Smooth muscle cell (in vitro differentiated cells): ENCODE data around the gene SGSM1. TPM values are rescaled to one million over a fixed set of nuclear protein-coding genes. Genes with fewer than 3 reads are reported as not detected.

Experiments used
- DNase-seq: peaks from one replicate; lab custom pipeline; 2025; ENCODE audit not compliant: unreplicated experiment; lab: John Stamatoyannopoulos, UW
- H2AFZ ChIP-seq: fragments of 200-600 bp; sonication (generic); 2 replicates; pipeline ENCODE4 v1.6.0; 2016; ENCODE audit warnings: antibody characterized with exemption, low read depth, mild to moderate bottlenecking
- H3F3A ChIP-seq: fragments of 200-600 bp; sonication (generic); 2 replicates; pipeline ENCODE4 v1.6.0; 2017; ENCODE audit warnings: antibody characterized with exemption, low read depth
- H3K27ac ChIP-seq: fragments of 200-600 bp; sonication (generic); 2 replicates; pipeline ENCODE4 v1.5.1; 2016; ENCODE audit warnings: low read depth, mild to moderate bottlenecking
- H3K27me3 ChIP-seq: fragments of 200-600 bp; sonication (generic); 2 replicates; pipeline ENCODE4 v1.6.1; 2016; ENCODE audit warnings: low read depth, mild to moderate bottlenecking
- H3K36me3 ChIP-seq: fragments of 200-600 bp; sonication (generic); 2 replicates; pipeline ENCODE4 v1.5.1; 2016; ENCODE audit warnings: low read depth
- H3K4me1 ChIP-seq: fragments of 200-600 bp; sonication (generic); 2 replicates; pipeline ENCODE4 v1.5.1; 2016; ENCODE audit warnings: low read depth
- H3K4me2 ChIP-seq: fragments of 200-600 bp; sonication (generic); 2 replicates; pipeline ENCODE4 v1.6.0; 2016; ENCODE audit warnings: mild to moderate bottlenecking
- H3K4me3 ChIP-seq: fragments of 200-600 bp; sonication (generic); 2 replicates; pipeline ENCODE4 v1.5.1; 2016; ENCODE audit warnings: mild to moderate bottlenecking
- H3K79me2 ChIP-seq: fragments of 200-600 bp; sonication (generic); 2 replicates; pipeline ENCODE4 v1.6.0; 2016; ENCODE audit warnings: low read depth, mild to moderate bottlenecking
- H3K9ac ChIP-seq: fragments of 200-600 bp; sonication (generic); 2 replicates; pipeline ENCODE4 v1.6.0; 2016; ENCODE audit warnings: low read depth
- H3K9me3 ChIP-seq: fragments of 200-600 bp; sonication (generic); replicated peaks from 2 replicates; pipeline ENCODE4 v1.5.1; 2016; ENCODE audit warnings: low read depth
- H4K20me1 ChIP-seq: fragments of 200-600 bp; sonication (generic); 2 replicates; pipeline ENCODE4 v1.6.0; 2016; ENCODE audit warnings: low read depth
- CTCF ChIP-seq: fragments of 200-600 bp; sonication (generic); IDR thresholded peaks from 2 replicates; pipeline ENCODE4 v1.5.1; 2017; ENCODE audit warnings: borderline replicate concordance, mild to moderate bottlenecking, antibody characterized with exemption; ENCODE audit not compliant: insufficient read depth, poor library complexity, severe bottlenecking
- WGBS: methylation state at CpG from one replicate; pipeline ENCODE4 v1.1.7; 2016; ENCODE audit warnings: low lambda C conversion rate; 5-methylcytosine and 5-hydroxymethylcytosine counted together
- polyA plus RNA-seq: library from polyadenylated mRNA; unstranded; fragments of >200 nt; fragmentation: Nextera tagmentation; extraction: Ambion mirVana; gene quantifications from 2 replicates; pipeline ENCODE4 v1.2.1, GENCODE V29; 2016
- total RNA-seq: library from RNA; depleted of rRNA; stranded (reverse); fragments of >200 nt; gene quantifications from 2 replicates; pipeline ENCODE4 v1.2.3, GENCODE V29; 2014

The SGSM1 gene
- total and polyA plus RNA-seq, 2 experiments from 2014 or later = 0.18 TPM; not detected in 1

- no peak overlapping the region for H3K4me2 ChIP-seq
- no peak overlapping the region for H2AFZ ChIP-seq
- WGBS = 81% methylated on average over 10 of the region's 10 CpGs
- no peaks in the 10 kb centered on the region for H3K79me2 ChIP-seq
- no peak overlapping the region for H3K27ac ChIP-seq
- H3K4me3 ChIP-seq = no peak overlapping the region
- H3K9ac ChIP-seq = no peak overlapping the region
- H3K27me3 ChIP-seq = peaks cover 12% of the 10 kb centered on the region
- no peak for TF ChIP-seq CTCF
- H3K4me1 ChIP-seq = no peaks in the 10 kb centered on the region
- no peaks in the 10 kb centered on the region for H3K36me3 ChIP-seq
- no peak for DNase-seq
- H3K9me3 ChIP-seq = no peaks in the 10 kb centered on the region
- H4K20me1 ChIP-seq = no peaks in the 10 kb centered on the region
- H3F3A ChIP-seq = no peaks in the 10 kb centered on the region
Measured at GRCh38 chr22:24831687-24832086, 25.7 kb downstream of the SGSM1 start.

GRCh38 chr22:24833881-24834495 is 28.0 kb downstream of the SGSM1 start:
- H3K4me2 ChIP-seq = no peak overlapping the region
- H3K79me2 ChIP-seq = no peaks in the 10 kb centered on the region
- 85% methylated on average over 8 of the region's 8 CpGs for WGBS
- no peak overlapping the region for H3K4me3 ChIP-seq
- no peak overlapping the region for H2AFZ ChIP-seq
- no peaks in the 10 kb centered on the region for H3K4me1 ChIP-seq
- DNase-seq = no peak
- H3F3A ChIP-seq = no peaks in the 10 kb centered on the region
- no peaks in the 10 kb centered on the region for H3K9me3 ChIP-seq
- no peak for TF ChIP-seq CTCF
- no peak overlapping the region for H3K9ac ChIP-seq
- H3K27me3 ChIP-seq = peaks cover 12% of the 10 kb centered on the region
- H4K20me1 ChIP-seq = no peaks in the 10 kb centered on the region
- H3K27ac ChIP-seq = no peak overlapping the region
- no peaks in the 10 kb centered on the region for H3K36me3 ChIP-seq

GRCh38 chr22:24834845-24835570 is 29.0 kb downstream of the SGSM1 start:
- 46% methylated on average over 13 of the region's 13 CpGs for WGBS
- Histone ChIP-seq H3K27ac (no peak overlapping the region), H3K9me3 (no peaks in the 10 kb centered on the region), H3K4me1 (no peaks in the 10 kb centered on the region), H3K4me3 (no peak overlapping the region), H3F3A (no peaks in the 10 kb centered on the region), H2AFZ (no peak overlapping the region), H3K27me3 (peaks cover 10% of the 10 kb centered on the region), H3K4me2 (no peak overlapping the region), H3K9ac (no peak overlapping the region), H3K79me2 (no peaks in the 10 kb centered on the region), H4K20me1 (no peaks in the 10 kb centered on the region), H3K36me3 (no peaks in the 10 kb centered on the region)
- DNase-seq = no peak
- peak; percentile 19 for TF ChIP-seq CTCF
